GM21717 (cell line): Measurements from ENCODE around the gene ARHGEF25.
A peak's percentile ranks its signal among the peaks of the same experiment; 100 is the strongest.
"Not testable (repeated sequence)": the region's sequence is repeated elsewhere in the genome, so short reads cannot be mapped to it uniquely, and the experiment has no call there.

Experiments used
- ATAC-seq: cut with Tn5 transposase; IDR thresholded peaks from one replicate; pipeline ENCODE4 v1.9.1; 2021; ENCODE audit warnings: mild to moderate bottlenecking, moderate library complexity; ENCODE audit not compliant: unreplicated experiment

Gene ARHGEF25

GRCh38 chr12:57611108-57611826 is at the start of gene ARHGEF25:
ARHGEF25 (plus strand) TSS chr12:57611435; CDS start chr12:57611895, 460 bp downstream.
- ATAC-seq = no peak

DNA sequence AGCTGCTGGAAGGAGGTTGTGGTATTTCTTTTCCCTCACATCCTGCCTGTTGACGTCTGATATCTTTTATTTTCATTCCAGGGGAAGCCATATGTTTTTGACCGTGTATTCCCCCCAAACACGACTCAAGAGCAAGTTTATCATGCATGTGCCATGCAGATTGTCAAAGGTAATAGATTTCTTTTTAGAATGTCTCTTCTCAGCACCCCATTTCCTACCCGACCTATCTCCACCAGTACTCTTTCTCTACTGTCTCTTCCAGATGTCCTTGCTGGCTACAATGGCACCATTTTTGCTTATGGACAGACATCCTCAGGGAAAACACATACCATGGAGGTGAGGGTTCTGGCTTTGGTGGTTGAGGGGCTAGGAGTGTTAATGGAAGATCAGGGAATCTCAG is 47.9 kb upstream of the ARHGEF25 start:
- no peak for ATAC-seq

DNA sequence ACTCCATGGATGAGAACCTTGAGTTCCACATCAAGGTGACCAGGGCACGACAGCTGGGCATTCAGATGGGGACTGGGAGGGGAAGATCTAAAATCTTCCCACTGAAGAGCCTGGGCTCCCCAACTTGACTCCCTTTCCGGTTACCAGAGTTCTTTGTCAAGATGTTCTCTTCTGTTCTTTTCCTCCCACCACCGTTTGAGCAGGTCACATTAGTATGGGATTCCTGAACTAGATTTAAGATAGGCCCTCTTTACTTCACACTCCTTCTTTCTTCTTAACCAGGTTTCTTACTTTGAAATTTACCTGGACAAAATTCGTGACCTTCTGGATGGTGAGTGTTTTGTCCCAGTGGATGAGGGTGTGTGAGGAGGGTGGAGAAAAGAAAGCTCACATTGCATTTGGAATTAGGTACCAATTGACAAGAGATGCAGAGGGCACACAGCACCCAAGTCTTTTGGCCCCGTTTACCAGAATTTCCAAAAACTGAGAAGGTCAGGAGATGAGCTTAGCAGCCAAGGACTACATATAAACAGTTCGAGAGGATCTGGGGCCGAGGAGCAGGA is 47.0 kb upstream of the ARHGEF25 start:
- ATAC-seq = no peak

DNA sequence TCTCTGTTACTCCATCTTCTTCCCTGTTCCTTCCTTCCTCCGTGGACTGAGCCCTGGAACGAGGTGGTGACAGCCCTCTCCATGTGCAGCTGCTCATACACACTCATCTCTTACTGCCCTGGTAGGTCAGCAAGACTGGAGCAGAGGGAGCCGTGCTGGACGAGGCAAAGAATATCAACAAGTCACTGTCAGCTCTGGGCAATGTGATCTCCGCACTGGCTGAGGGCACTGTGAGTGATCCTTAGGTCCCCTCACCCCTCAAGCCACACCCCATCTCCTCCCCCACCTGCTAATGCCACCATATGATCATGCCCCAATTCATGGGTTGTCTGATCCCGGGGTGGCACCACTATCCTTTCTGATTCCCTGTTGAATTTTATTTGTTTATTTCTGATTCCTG is 42.4 kb upstream of the ARHGEF25 start:
- no peak for ATAC-seq

DNA sequence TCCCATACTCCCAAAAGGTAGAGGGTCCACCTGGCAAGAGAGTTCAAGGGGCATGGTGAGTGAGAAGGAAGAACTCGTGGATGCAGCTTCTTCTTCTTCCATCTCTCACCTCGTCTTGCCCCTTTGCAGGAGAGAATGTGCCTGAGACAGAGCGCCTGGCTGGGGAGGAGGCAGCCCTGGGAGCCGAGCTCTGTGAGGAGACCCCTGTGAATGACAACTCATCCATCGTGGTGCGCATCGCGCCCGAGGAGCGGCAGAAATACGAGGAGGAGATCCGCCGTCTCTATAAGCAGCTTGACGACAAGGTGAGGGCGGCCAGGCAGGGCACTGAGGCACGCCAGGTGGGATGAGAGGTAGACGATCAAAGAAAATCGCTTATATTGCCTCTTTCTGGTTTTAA is 41.4 kb upstream of the ARHGEF25 start:
- no peak for ATAC-seq

DNA sequence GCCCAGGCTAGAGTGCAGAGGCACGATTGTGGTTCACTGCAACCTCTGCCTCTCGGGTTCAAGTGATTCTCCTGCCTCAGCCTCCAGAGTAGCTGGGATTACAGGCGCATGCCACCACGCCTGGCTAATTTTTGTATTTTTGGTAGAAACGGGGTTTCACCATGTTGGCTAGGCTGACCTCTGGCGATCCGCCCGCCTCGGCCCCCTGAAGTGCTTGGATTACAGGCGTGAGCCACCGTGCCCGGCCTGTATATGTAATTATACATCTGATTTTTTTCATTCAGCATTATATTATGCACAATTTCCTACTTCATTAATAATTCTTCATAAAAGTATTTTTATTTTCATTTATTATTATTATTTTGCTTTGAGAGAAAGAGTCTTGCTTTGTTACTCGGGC is 40.8 kb upstream of the ARHGEF25 start:
- ATAC-seq = not testable (repeated sequence)

GRCh38 chr12:57571926-57572762 is 39.1 kb upstream of the ARHGEF25 start:
- ATAC-seq = no peak

DNA sequence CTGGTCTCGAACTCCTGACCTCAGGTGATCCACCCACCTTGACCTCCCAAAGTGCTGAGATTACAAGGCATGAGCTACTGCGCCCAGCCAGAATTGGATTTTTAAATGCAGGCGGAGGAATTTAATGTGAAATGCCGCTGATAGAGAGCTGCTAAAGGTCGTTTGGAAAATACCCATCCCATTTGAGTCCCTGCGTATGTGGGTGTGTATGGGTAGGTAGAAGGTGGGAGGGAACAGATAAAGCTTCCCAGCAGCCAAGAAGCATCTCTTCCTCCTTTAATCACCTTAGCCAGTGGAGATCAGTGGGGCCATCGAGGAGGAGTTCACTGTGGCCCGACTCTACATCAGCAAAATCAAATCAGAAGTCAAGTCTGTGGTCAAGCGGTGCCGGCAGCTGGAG is 36.4 kb upstream of the ARHGEF25 start:
- ATAC-seq = no peak

DNA sequence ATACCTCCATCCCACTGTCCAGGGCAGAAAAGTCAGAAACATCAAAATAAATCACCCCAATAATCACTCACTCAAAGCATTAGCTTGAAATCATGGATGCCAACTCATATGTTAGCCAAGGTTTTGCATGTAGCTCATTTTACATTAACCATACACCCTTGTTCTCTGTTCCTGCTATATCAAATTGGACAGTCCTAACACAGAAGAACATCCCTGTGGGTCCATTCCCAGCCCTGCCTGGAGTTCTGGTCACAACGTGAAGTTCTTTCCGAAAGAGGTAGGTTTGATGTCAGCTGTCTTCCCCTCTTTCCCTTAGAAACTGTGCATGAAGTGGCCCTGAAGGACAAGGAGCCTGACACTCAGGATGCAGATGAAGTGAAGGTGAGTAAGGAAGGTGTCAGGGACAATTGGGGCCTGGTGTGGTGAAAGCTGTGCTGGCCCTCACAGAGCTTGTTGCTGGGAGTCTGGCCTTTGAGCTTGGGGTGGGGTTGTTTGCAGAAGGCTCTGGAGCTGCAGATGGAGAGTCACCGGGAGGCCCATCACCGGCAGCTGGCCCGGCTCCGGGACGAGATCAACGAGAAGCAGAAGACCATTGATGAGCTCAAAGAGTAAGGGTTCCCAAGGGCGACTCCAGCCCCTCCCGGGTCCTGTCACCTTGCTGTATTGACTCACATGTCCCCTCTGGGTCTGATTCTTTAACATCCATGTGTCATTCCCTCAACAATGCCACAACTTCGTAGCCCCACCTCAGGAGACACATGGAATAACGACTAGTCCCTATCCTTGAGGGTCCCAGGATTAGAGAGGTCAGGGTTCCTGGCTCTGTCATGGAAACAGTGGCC is 35.2 kb upstream of the ARHGEF25 start:
- ATAC-seq = no peak

DNA sequence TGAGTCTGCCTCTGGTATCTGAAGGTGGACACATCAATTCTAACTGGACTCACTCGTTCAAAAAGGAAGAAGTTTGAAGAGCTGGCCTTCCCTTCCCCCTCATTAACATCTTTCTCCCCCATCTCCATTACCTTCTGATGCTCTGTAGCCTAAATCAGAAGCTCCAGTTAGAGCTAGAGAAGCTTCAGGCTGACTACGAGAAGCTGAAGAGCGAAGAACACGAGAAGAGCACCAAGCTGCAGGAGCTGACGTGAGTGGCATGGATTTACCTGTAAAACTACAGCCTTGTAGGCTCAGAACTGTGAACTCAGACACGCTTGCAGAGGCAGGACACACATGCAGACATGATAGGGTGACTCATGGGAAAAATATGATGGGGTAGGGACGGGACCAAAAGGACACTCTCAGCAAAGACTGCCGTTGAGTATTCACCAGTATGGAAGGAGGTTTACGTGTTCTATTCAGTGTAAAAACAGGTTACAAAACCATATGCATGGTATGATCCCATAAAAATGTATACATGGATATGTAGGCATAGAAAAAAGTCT is 34.5 kb upstream of the ARHGEF25 start:
- no peak for ATAC-seq

- no peak for ATAC-seq
Measured at GRCh38 chr12:57577981-57578758, 33.1 kb upstream of the ARHGEF25 start.

- no peak for ATAC-seq
Measured at GRCh38 chr12:57579011-57579410, 32.2 kb upstream of the ARHGEF25 start.

DNA sequence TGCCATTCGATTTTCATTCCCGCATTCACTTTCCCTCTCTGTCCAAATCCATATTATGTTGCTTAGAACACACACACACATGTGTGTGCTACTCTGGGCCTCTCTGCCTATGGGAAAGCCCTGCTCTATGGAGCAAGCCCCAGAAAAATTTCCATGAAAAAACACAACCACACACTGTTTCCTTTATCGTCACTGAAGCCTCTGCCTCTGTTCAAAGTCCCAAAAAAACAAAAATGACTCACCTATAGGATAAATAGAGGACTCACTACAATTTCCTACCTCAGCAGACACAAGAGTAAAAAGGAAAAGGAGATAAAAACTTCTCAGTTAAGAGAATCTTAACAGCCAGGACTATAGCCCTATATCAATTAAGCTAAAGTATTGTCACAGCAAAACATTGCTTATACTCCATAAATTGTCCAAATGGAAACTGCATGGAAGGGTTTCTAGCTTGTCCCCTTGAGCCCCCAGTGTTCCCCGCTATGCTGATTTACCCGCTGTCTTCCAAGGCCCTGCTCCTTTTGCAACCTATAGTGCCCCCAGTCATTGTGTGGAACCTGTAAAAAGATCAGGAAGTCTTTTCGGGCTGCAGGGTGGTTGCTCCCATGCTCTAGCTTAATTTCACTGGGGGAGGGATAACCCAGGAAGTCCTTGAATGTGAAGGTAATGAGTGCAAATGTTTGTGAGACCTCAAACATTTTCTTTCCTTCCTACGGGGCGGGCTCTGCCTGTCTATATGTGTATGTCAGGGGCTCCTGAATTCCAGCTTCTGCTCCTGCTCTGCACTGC is 31.4 kb upstream of the ARHGEF25 start:
- no peak for ATAC-seq

- no peak for ATAC-seq
Measured at GRCh38 chr12:57580466-57580795, 30.8 kb upstream of the ARHGEF25 start.

- no peak for ATAC-seq
Measured at GRCh38 chr12:57581802-57582201, 29.4 kb upstream of the ARHGEF25 start.

- ATAC-seq = no peak
Measured at GRCh38 chr12:57582440-57582839, 28.8 kb upstream of the ARHGEF25 start.

DNA sequence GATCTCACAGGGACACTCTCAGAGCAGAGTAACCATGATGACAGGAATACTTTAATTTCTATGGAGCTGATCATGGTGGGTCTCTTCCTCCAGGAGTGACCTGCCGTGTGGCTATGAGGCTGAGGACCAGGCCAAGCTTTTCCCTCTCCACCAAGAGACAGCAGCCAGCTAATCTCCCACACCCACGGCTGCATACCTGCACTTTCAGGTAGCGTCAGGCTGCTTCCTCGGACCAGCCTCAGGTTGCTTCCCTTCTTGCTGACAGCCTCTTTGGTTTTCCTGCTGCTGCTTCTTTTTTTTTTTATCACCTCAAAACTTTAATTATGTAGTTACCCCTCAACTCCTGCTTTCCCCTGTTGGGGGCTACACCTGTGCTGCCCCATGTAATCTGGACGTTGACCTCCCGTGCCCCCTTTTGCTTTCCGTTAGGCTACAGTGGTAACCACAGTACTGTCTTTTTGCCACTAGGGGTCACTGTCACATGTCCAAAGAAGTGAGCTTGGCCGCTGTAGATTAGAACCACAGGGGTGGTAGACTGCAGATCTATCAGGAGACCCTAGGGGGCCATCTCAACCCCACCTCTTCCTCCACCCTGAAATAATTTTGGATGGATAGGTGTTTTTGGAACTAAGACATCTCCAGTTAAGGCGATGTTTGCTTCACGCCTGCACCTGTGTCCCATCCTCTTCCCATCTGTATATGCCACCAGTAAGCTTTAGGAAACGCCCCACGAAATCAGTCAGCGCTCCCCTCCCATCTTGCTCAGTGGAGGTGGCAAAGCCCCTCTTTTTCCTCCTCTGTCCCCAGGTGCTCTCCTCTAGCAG is 28.0 kb upstream of the ARHGEF25 start:
- peak; percentile 91 for ATAC-seq

DNA sequence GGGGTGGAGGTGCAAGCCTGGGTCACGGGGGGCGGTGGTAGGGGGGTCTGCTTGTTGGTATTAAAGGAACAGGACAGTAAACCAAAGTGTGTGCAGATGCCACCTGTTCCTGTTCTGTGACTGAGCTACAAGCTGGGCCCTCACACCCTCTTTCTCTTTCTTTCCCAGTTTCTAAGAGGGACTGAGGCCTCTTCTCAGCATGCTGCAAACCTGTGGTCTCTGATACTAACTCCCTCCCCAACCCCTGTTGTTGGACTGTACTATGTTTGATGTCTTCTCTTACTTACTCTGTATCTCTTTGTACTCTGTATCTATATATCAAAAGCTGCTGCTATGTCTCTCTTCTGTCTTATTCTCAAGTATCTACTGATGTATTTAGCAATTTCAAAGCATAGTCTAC is 27.2 kb upstream of the ARHGEF25 start:
- no peak for ATAC-seq
